GM12801 (cell line): Measurements from ENCODE around the gene SLC6A11.

ENCODE experiments used
- TF ChIP-seq, protein P1 (sequence below): IDR thresholded peaks from one replicate; pipeline ENCODE4 v1.5.1; 2011; ENCODE audit warnings: control low read depth; ENCODE audit not compliant: insufficient read length; ENCODE audit errors: extremely low read depth

Gene SLC6A11

DNA sequence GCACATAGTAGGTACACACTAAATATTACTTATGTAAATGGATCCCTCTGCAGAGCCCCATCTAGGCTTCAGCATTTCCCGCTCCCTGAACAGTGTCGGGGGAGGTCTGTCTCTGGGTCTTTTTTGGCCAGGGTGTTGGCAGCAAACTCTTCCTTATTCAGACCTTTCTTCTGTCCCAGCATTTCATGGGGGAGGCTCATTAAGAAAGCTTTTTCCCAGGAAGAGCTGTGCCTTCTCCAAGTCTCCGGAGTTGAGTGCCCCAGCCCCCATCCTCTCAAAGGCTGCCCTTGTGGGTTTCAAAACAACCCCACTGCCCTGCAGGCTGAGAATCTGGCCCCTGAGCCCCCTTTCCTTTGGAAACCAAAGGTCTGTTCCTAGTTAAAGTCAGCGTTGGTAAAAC, 25.1 kb downstream of the SLC6A11 start:
- TF ChIP-seq, protein P1, sequence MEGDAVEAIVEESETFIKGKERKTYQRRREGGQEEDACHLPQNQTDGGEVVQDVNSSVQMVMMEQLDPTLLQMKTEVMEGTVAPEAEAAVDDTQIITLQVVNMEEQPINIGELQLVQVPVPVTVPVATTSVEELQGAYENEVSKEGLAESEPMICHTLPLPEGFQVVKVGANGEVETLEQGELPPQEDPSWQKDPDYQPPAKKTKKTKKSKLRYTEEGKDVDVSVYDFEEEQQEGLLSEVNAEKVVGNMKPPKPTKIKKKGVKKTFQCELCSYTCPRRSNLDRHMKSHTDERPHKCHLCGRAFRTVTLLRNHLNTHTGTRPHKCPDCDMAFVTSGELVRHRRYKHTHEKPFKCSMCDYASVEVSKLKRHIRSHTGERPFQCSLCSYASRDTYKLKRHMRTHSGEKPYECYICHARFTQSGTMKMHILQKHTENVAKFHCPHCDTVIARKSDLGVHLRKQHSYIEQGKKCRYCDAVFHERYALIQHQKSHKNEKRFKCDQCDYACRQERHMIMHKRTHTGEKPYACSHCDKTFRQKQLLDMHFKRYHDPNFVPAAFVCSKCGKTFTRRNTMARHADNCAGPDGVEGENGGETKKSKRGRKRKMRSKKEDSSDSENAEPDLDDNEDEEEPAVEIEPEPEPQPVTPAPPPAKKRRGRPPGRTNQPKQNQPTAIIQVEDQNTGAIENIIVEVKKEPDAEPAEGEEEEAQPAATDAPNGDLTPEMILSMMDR: no peak

DNA sequence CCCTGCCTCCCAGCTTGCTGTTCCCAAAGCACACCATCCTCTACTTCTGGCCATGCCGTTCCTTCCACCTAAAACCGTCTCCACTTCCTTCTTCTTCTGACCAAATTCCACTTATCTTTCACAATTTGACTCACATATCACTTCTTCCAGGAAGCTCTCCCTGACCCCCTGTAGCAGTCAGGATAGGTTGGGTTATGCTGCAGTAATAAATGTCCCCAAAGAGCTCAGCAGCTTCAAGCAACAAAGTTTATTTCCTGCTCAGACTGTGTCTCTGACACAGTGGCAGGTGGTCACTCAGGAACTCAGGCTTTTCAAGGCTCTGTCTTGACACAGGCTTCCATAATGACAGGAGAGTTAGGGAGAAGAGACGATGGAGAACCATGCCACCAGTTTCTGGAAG, 27.4 kb downstream of the SLC6A11 start:
- TF ChIP-seq, protein P1: no peak

DNA sequence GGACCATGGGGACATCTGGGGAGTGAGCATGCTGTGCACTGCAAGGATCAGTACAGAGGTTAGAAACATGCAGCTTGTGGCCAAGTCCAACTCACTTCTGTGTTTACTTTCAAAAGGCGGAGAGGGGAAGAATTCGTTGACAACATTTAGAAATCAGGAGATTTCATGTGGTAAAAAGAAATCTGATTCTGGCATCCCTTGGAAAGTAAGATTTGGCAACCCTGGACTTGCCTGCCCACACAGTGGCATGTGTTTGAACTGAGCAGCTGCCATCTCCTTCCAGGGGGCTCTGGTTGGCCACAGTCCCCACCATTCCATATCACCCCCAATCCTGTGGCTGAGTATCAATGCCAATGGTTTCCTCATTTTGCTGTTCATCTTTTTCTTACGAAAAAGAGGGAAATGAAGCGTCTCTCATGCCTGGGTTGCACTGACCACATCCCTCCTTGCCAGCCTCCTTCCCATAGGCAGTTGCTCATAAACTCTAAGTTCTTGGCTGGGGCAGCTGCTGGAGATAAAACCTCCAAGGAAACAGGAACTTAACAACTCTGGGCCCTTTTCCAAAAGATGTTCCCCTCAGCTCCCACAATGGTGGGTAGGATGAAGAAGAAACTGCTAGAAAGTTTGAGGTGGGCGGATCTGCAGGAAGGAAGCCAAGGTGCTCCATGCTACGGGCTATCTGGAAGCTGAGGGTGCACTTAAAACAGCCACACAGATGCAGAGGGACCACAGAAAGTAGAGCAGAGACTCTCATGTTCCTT, 29.2 kb downstream of the SLC6A11 start:
- TF ChIP-seq, protein P1: no peak

DNA sequence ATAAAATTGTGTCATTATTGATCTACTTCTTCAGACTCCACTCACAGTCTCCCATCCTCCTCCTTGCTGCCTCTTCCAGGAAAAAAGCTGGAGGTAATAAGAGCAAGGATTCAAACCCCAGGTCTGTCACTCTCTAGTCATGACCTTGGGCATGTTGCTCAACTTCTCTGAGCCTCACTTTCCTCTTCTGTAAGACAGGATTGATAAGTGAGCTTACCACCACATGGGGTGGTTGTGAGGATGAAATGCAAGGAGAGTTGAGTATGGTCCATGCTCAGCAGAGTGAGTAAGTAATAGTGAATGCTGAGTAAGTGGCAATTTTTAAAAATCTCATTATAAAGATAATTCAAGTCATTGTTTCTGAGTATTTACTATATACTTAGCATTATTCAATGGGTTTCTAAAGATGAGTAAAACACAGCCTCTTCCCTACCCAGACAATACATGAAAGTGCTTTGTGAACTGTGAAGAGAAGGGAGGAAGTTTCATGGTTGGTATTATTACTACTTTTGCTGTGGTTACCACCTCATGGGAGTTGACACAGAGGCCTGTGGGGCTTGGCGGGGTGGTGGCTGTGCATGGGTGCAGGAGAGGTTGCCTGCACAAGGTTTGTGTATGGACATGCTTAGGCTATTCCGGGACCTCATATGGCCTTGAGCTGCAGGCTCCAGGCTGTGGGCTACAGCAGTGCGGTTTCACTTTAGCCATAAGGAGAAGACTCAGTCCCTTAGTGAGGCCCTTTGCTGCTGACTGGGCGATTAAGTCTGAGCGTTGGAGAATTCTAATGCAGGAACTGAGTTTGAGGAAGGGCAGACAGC, 30.0 kb downstream of the SLC6A11 start:
- TF ChIP-seq, protein P1: no peak

DNA sequence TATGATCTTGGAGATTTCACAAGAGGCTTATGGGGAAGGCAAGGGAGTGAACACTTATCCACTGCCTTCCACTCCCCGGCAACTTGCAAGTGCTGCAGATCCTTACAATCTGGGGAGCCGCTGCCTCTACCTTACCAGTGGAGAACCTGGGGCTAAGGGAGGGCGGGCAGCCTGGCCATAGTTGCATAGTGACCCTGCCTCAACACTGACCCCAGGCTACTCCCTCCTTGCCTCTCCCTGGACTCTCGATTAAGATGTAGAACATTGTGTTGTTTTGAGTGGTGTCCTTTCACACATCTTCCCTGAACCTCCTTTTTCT, 30.6 kb downstream of the SLC6A11 start:
- TF ChIP-seq, protein P1: no peak

- TF ChIP-seq, protein P1: no peak
These were observed 32.2 kb downstream of the SLC6A11 start for GRCh38 chr3:10848261-10848660.

- TF ChIP-seq, protein P1: no peak
These were observed 36.2 kb downstream of the SLC6A11 start for GRCh38 chr3:10852066-10852808.
